ENCODE data around the gene SLC25A45. TPM values are rescaled to one million over a fixed set of nuclear protein-coding genes. Genes with fewer than 3 reads are reported as not detected.

SLC25A45 gene
- total and polyA plus RNA-seq, 4 donors = 5.6 to 16.0 (median 9.9) TPM

- no peak for DNase-seq
- ATAC-seq (ENCODE audit: low FRiP score) = no peak
- Histone ChIP-seq H3K36me3 (ENCODE audit: control insufficient read depth in 1 of 2, insufficient read depth in 2 of 2, low read length in 1 of 2) (no peaks in the 10 kb centered on the region), H3K27ac (ENCODE audit: low read depth in 1 of 2, low read length in 2 of 2) (no peak overlapping the region), H3K9me3 (ENCODE audit: control insufficient read depth, low read length) (no peaks in the 10 kb centered on the region), H3K4me1 (ENCODE audit: control insufficient read depth in 1 of 2, insufficient read depth in 2 of 2, low read length in 2 of 2) (no peaks in the 10 kb centered on the region), H3K27me3 (ENCODE audit: control insufficient read depth in 1 of 2, insufficient read depth in 2 of 2, low read length in 1 of 2) (no peaks in the 10 kb centered on the region), H3K4me3 (ENCODE audit: low read length in 2 of 2) (no peak overlapping the region)
- 82 to 84% methylated on average over 17 of the region's 17 CpGs for WGBS, 2 donors
- intact Hi-C loops (cut with DNase I) = no loop called here
Observed at GRCh38 chr11:65393513-65394079, 11.2 kb upstream of the SLC25A45 start.

- Histone ChIP-seq H3K4me3 (ENCODE audit: low read length in 2 of 2) (no peak overlapping the region), H3K27me3 (ENCODE audit: control insufficient read depth in 1 of 2, insufficient read depth in 2 of 2, low read length in 1 of 2) (no peaks in the 10 kb centered on the region), H3K27ac (ENCODE audit: low read depth in 1 of 2, low read length in 2 of 2) (no peak overlapping the region), H3K36me3 (ENCODE audit: control insufficient read depth in 1 of 2, insufficient read depth in 2 of 2, low read length in 1 of 2) (no peaks in the 10 kb centered on the region), H3K4me1 (ENCODE audit: control insufficient read depth in 1 of 2, insufficient read depth in 2 of 2, low read length in 2 of 2) (no peaks in the 10 kb centered on the region), H3K9me3 (ENCODE audit: control insufficient read depth, low read length) (no peaks in the 10 kb centered on the region)
- DNase-seq (no peak), ATAC-seq (ENCODE audit: low FRiP score) (no peak)
- intact Hi-C loops (cut with DNase I) = no loop called here
- 77 to 85% methylated on average over 5 of the region's 5 CpGs for WGBS, 2 donors
Observed at GRCh38 chr11:65392899-65393298, 10.5 kb upstream of the SLC25A45 start.

GRCh38 chr11:65392186-65392829 lies 9.9 kb upstream of the SLC25A45 start:
- whole genome bisulfite sequencing, 2 donors = 76 to 82% methylated on average over 13 of the region's 13 CpGs
- H3K36me3 ChIP-seq (ENCODE audit: control insufficient read depth in 1 of 2, insufficient read depth in 2 of 2, low read length in 1 of 2) = no peaks in the 10 kb centered on the region
- DNase-seq (no peak), ATAC-seq (ENCODE audit: low FRiP score) (no peak)
- no peaks in the 10 kb centered on the region for H3K4me1 ChIP-seq (ENCODE audit: control insufficient read depth in 1 of 2, insufficient read depth in 2 of 2, low read length in 2 of 2)
- intact Hi-C loops (cut with DNase I) = no loop called here
- H3K4me3 ChIP-seq (ENCODE audit: low read length in 2 of 2) = no peak overlapping the region
- H3K9me3 ChIP-seq (ENCODE audit: control insufficient read depth, low read length) = no peaks in the 10 kb centered on the region
- H3K27me3 ChIP-seq (ENCODE audit: control insufficient read depth in 1 of 2, insufficient read depth in 2 of 2, low read length in 1 of 2) = no peaks in the 10 kb centered on the region
- H3K27ac ChIP-seq (ENCODE audit: low read depth in 1 of 2, low read length in 2 of 2) = no peak overlapping the region

GRCh38 chr11:65390996-65391395 lies 8.6 kb upstream of the SLC25A45 start:
- 48 to 50% methylated on average over 9 of the region's 9 CpGs for WGBS, 2 donors
- DNase-seq (no peak), ATAC-seq (ENCODE audit: low FRiP score) (no peak)
- Histone ChIP-seq H3K27ac (ENCODE audit: low read depth in 1 of 2, low read length in 2 of 2) (no peak overlapping the region), H3K4me1 (ENCODE audit: control insufficient read depth in 1 of 2, insufficient read depth in 2 of 2, low read length in 2 of 2) (no peaks in the 10 kb centered on the region), H3K36me3 (ENCODE audit: control insufficient read depth in 1 of 2, insufficient read depth in 2 of 2, low read length in 1 of 2) (no peaks in the 10 kb centered on the region), H3K27me3 (ENCODE audit: control insufficient read depth in 1 of 2, insufficient read depth in 2 of 2, low read length in 1 of 2) (no peaks in the 10 kb centered on the region), H3K9me3 (ENCODE audit: control insufficient read depth, low read length) (no peaks in the 10 kb centered on the region), H3K4me3 (ENCODE audit: low read length in 2 of 2) (no peak overlapping the region)
- intact Hi-C loops (cut with DNase I) = no loop called here

- intact Hi-C loops (cut with DNase I) = no loop called here
- 55 to 56% methylated on average over 21 of the region's 21 CpGs for WGBS, 2 donors
Observed at GRCh38 chr11:65390099-65390941, 7.9 kb upstream of the SLC25A45 start.

GRCh38 chr11:65389294-65389980 lies 7.0 kb upstream of the SLC25A45 start:
- DNase-seq = no peak
- WGBS, 2 donors = 84 to 91% methylated on average over 17 to 20 of the region's 20 CpGs
- ATAC-seq (ENCODE audit: low FRiP score) = no peak
- no peak overlapping the region for H3K4me3 ChIP-seq (ENCODE audit: low read length in 2 of 2)
- H3K9me3 ChIP-seq (ENCODE audit: control insufficient read depth, low read length) = no peaks in the 10 kb centered on the region
- intact Hi-C loops (cut with DNase I) = no loop called here
- no peaks in the 10 kb centered on the region for H3K36me3 ChIP-seq (ENCODE audit: control insufficient read depth in 1 of 2, insufficient read depth in 2 of 2, low read length in 1 of 2)
- H3K4me1 ChIP-seq (ENCODE audit: control insufficient read depth in 1 of 2, insufficient read depth in 2 of 2, low read length in 2 of 2) = no peaks in the 10 kb centered on the region
- H3K27me3 ChIP-seq (ENCODE audit: control insufficient read depth in 1 of 2, insufficient read depth in 2 of 2, low read length in 1 of 2) = no peaks in the 10 kb centered on the region
- no peak overlapping the region for H3K27ac ChIP-seq (ENCODE audit: low read depth in 1 of 2, low read length in 2 of 2)

More at GRCh38 chr11:65390099-65390941, 7.9 kb upstream of the SLC25A45 start:
- DNase-seq (no peak), ATAC-seq (ENCODE audit: low FRiP score) (no peak)
- Histone ChIP-seq H3K4me3 (ENCODE audit: low read length in 2 of 2) (no peak overlapping the region), H3K27ac (ENCODE audit: low read depth in 1 of 2, low read length in 2 of 2) (no peak overlapping the region), H3K9me3 (ENCODE audit: control insufficient read depth, low read length) (no peaks in the 10 kb centered on the region), H3K4me1 (ENCODE audit: control insufficient read depth in 1 of 2, insufficient read depth in 2 of 2, low read length in 2 of 2) (no peaks in the 10 kb centered on the region), H3K36me3 (ENCODE audit: control insufficient read depth in 1 of 2, insufficient read depth in 2 of 2, low read length in 1 of 2) (no peaks in the 10 kb centered on the region), H3K27me3 (ENCODE audit: control insufficient read depth in 1 of 2, insufficient read depth in 2 of 2, low read length in 1 of 2) (no peaks in the 10 kb centered on the region)

- H3K4me3 ChIP-seq (ENCODE audit: low read length in 2 of 2) = no peak overlapping the region
- DNase-seq (no peak), ATAC-seq (ENCODE audit: low FRiP score) (no peak)
- intact Hi-C loops (cut with DNase I) = no loop called here
- no peaks in the 10 kb centered on the region for H3K4me1 ChIP-seq (ENCODE audit: control insufficient read depth in 1 of 2, insufficient read depth in 2 of 2, low read length in 2 of 2)
- no peaks in the 10 kb centered on the region for H3K36me3 ChIP-seq (ENCODE audit: control insufficient read depth in 1 of 2, insufficient read depth in 2 of 2, low read length in 1 of 2)
- no peaks in the 10 kb centered on the region for H3K9me3 ChIP-seq (ENCODE audit: control insufficient read depth, low read length)
- no peaks in the 10 kb centered on the region for H3K27me3 ChIP-seq (ENCODE audit: control insufficient read depth in 1 of 2, insufficient read depth in 2 of 2, low read length in 1 of 2)
- no peak overlapping the region for H3K27ac ChIP-seq (ENCODE audit: low read depth in 1 of 2, low read length in 2 of 2)
- 92 to 96% methylated on average over 4 of the region's 4 CpGs for WGBS, 2 donors
Observed at GRCh38 chr11:65388731-65389130, 6.3 kb upstream of the SLC25A45 start.

GRCh38 chr11:65386307-65387140 lies 4.1 kb upstream of the SLC25A45 start, which contains the start of gene FRMD8:
TSS of gene FRMD8 (plus strand) at chr11:65386637. CDS start at chr11:65387037, 400 bp downstream.
- peak; percentile 90 for ATAC-seq (ENCODE audit: low FRiP score)
- Histone ChIP-seq H3K36me3 (ENCODE audit: control insufficient read depth in 1 of 2, insufficient read depth in 2 of 2, low read length in 1 of 2) (no peaks in the 10 kb centered on the region), H3K27me3 (ENCODE audit: control insufficient read depth in 1 of 2, insufficient read depth in 2 of 2, low read length in 1 of 2) (no peaks in the 10 kb centered on the region), H3K4me1 (ENCODE audit: control insufficient read depth in 1 of 2, insufficient read depth in 2 of 2, low read length in 2 of 2) (no peaks in the 10 kb centered on the region), H3K9me3 (ENCODE audit: control insufficient read depth, low read length) (no peaks in the 10 kb centered on the region), H3K27ac (ENCODE audit: low read depth in 1 of 2, low read length in 2 of 2) (peak within 1 kb of the TSS in 1 of 2 donors; percentile 90), H3K4me3 (ENCODE audit: low read length in 2 of 2) (peak within 1 kb of the TSS; percentile 28 to 46)
- intact Hi-C loops (cut with DNase I) = no loop called here
- peak; percentile 96 to 98 for DNase-seq
- WGBS, 2 donors = 1% methylated on average over 70 to 76 of the region's 76 CpGs
